NCI-H2081 treated with DMSO at 0.1 percent for 48 hours (cell line): ENCODE data around the gene SMYD3.

Experiments used
- DNase-seq: peaks from one replicate; lab custom pipeline; 2025; lab: John Stamatoyannopoulos, UW

Gene SMYD3

DNA sequence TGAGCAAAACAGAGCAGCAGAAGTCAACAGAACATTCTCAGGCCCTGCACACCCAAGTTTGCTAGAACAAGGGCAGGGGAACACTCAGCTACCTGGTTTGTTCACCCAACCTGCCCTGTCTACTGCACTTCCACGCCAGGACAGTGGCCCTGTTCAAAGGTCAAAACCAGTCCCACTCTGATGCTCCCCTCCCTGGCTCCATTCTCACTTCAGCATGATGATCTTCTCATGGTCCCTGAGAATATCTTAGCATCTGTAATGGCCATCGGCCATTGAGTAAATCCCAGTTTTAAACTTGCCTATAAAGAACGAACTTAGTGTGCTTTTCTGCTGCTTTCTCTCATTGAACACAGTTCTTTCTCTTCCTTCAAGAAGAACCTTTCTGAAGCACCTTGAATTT lies 293.6 kb downstream of the SMYD3 start:
- no peak for DNase-seq

DNA sequence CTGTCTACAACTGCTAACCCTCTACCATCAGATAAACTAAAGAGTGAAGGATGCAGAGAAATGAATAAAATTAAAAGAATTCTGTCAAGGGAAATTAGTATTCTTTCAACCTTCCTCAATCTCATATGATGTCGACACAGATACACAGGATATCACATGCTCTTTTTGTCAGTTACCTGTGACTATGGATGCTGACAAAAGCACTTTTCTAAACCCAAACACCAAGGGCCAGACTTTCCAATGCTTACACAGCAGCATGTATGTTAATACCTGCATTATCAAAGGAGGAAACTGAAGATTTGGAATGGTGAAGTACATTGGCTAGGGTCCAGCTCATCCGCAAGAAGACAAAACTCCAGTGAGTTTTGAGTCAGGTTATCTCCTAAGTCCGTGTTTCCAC lies 294.0 kb downstream of the SMYD3 start:
- no peak for DNase-seq

DNA sequence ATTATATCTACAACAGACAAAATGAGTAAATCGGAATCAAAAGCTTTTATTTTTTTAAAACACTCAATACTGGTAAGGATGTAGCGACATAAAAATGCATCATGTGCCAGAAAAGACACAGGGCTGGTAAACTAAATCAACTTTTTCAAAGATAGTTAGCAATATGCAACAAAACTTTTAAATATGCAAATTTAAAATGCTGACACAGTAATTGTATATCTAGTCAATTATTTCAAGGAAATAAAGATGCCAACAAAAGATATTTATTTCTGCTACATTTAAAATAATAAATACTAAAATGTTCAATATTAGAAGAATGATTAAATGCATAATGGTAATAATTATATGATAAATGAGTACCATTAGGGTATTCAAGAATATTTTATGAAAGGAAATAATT lies 295.1 kb downstream of the SMYD3 start:
- DNase-seq: no peak

DNA sequence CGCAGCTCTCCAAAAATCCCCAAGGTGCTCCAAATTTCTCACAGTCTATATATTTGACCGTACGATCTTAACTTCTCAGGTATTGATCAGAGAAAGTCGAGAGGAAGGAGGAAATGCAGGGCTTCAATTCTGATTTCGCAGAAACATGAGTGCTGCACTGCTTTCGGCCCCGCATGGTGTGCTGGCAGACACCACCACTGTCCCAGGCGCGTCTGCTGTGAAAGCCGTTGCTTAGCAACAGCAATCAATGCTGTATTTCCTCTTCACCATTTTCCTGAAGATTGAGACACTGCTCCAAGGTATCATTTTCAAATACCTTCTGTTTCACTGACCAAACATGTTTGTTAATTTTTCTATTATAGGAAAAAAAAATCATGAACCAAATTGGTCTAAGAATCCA lies 296.3 kb downstream of the SMYD3 start:
- no peak for DNase-seq

DNA sequence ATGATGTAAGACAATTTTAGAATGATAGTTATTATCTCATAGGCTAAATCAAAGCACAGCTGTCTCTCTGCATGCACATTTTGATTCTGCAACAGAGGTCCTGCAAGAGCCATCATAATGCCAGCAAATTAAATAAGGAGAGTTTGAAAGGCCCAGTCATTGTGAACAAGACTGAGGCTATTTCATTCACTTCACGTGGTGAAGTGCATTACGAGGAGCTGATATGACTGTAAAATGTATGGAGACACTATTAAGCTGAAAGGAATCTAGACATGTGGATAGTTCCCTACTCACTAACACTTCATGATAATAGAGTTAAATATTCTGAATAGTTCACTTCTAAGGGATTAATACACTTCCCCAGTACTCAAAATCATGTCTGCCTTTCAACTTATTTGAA lies 299.0 kb downstream of the SMYD3 start:
- DNase-seq: no peak

DNA sequence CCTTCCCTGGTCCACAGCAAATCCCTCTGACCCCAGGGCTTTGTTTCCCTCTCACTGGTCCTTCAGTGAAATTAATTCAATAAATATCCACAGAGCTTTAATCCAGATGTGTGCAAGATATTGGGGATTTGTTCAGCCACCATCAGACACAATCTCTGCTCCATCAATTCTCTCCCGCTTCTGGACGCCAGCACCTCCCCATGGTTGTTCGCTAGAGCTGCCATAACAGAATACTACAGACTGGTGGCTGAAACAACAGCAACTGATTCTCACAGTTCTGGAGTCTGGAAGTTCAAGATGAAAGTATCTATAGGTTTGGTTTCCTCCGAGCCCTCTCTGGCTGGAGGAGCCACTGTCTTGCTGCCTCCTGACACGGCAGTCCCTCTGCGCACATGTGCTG lies 303.9 kb downstream of the SMYD3 start:
- DNase-seq: no peak

DNA sequence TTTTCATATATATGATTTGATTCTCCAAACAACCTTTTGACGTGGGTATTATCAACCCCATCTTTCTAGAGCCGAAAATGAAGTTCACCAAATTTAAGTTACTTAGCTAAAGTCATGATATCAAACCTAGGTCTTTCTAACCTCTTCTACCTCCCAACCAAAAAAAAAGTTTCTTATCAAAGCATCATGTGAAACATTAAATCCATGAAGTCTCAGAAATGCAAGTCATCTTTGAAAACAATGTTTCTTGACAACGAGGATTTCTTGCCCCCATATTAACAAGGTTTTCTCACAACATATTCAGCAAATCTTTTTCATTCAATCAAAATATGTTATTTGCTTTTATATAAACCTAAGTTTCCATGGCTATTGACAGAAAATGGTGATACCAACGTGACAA lies 306.3 kb downstream of the SMYD3 start:
- no peak for DNase-seq

DNA sequence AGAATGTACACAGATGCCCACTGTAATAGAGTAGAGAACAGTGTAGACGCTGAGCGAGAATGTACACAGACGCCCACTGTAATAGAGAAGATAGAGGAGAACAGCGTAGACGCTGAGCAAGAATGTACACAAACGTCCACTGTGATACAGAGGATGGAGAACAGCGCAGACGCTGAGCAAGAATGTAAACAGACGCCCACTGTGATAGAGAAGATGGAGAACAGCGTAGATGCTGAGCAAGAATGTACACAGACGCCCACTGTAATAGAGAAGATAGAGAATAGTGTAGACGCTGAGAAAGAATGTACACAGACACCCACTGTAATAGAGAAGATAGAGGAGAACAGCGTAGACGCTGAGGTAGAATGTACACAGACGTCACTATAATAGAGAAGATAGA lies 306.9 kb downstream of the SMYD3 start:
- DNase-seq: no peak

DNA sequence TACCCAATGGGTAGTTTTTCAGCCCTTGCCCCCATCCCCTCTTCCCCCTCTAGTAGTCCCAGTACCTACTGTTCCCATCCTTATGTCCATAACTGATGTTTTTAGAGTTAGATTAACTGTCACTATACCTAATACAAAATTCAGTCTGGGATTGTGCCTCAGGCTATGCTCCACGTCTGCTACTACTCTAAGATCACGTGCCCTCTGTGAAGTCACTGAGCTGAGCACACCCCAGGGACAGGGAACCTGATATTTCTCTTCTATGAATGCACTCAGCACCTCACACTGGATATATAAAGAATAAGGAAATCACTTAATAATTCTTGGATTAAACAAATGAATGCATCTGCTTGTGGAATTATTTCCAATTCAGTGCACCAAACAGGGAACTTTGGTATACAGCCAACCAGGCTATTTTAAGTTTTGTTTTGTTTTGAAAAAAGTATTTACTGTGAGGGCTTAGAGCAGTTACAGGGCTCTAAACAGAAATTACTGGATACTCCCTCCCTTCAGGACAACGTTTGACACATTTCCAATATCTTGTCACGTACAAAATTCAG lies 307.9 kb downstream of the SMYD3 start:
- no peak for DNase-seq

DNA sequence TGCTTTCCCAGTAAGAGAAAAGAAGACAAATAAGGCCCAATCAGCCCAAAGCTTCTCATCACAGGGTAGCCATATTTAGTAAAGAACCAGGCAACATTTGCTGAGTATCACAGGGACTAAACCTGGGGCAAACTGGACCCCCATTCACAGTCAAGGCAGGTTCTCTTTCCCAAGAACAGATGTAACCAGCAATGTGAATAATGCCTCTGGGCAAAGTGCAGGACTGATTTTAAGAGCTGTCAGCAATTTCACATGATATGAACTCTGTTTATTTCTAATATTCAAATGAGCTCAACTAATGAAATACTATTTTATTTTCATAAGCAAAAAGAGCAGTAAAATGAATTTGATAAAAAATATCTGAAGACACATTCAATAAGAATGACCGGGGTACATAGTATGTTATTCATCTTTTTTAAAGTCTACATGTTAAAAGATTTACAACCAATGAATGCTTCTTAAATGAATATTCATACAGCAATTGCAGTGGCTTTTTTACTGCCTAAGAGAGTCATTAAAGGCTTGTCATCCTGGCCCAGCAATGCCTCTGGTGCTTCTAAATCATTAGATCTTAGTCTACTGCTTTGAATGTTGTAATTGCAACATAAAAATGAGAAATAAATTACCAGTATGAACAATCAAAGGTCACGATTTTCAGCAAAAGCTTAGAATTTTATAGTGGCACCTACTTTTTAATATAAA lies 308.8 kb downstream of the SMYD3 start:
- no peak for DNase-seq

DNA sequence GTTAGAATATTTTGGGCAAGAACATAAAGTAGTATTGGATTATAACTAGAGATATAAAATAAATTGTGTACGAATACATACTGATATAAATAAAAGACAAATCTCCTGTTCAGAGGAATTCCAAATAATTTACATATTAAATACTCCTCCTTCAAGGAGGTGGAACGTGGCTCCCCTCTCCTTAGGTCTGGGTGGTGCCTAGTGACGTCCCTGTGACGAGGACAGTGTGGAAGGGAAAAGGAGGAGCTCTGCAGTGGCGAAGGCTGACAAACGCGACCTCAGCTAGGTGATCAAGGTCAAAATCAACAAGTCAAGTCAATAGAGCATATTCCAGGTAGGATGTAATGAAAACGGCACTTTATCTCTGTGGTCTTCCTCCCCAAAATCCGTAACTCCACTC lies 310.0 kb downstream of the SMYD3 start:
- DNase-seq: no peak

DNA sequence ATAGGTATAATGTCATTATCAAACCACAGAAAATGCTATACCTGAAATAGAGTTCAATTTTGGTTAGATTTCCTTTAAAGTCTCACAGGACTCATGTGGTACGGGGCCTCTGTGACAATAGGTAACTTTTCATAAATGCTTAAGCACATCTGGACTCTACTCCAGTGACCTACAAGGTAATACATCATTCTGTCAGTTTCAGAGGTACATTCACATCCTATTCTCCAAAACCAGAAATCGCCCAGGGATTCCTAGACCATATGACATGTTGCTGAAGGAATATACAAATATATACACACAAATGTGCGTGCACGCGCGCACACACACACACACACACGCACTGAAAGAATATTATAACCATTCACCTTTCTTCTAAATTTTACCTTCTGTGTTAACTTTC lies 311.8 kb downstream of the SMYD3 start:
- DNase-seq: no peak

DNA sequence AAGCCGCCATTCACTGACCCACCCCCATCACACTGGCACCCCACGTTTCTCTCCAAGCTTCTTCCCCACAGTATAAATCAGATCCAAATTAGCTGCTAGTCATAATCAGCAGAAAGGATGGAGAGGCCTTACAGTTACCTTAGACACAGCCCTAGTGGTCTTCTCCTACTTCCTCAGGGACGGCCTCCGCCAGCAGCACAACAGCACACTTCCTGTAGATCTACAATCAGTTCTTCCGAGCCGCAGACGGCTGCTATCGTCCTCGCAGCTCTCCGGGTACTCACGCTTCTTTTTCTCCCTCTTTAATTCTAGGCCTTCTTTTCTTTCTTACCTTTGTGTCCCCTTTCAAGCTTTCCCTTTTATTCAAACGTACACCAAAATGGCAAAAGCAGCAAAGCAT lies 313.5 kb downstream of the SMYD3 start:
- no peak for DNase-seq

DNA sequence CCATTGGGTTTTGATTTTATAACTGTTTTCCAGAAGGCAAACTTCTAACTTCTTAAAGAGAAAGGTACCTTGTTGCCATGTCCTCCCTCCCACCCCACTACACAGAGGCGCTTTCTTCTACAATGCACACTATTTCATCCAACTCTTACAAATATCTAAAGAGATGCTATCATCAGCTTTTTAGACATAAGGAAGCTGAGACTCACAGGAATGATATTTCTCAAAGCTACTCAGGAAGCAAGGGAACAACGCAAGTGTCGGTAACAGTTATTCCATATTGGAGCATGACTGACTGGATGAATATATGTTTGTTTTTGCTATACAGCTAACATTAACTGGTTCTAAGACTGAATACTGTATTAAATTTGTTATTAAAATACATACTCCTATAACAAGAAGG lies 318.0 kb downstream of the SMYD3 start:
- DNase-seq: no peak

DNA sequence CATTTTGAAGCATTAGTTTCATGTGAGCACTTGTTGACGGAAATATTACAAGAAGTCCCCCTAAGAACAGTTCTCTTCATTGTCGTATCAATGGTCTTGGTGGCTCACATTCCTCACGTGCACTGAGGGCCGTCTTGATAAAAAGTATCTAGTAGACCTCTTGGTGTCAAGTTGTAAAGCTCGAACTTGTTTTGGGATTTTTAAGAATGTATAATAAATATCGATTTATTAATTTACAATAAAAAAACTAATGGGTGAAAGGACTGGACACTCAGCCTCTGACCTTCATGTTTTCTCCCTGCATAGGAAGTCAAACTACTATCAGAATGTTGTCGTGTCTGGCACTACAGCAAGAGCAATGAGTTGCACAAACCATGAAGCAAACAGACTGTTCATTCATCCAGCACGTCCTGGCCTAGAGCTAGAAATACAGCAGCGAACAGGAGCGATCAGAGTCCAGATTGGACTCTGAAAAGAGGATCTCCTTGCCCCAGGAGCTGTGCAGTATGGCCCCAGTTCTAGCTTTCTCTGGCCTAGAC lies 319.2 kb downstream of the SMYD3 start:
- no peak for DNase-seq

DNA sequence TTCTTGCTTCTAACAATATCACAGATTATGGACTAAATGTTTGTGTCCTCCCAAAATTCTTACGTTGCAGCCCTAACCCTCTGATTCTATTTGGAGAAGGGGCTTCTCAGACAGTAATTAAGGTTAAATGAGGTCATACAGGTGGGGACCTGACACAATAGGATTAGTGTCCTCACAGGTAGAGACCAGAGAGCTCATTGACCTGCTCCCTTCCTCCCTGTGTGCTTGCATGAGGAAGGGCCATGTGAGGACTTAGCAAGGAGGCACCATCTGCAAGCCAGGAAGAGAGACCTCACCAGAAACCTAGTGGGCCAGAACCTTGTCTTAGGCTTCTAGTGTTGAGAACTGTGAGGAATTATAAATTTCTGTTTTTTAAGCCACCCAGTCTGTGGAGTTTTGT lies 322.6 kb downstream of the SMYD3 start:
- DNase-seq: no peak

DNA sequence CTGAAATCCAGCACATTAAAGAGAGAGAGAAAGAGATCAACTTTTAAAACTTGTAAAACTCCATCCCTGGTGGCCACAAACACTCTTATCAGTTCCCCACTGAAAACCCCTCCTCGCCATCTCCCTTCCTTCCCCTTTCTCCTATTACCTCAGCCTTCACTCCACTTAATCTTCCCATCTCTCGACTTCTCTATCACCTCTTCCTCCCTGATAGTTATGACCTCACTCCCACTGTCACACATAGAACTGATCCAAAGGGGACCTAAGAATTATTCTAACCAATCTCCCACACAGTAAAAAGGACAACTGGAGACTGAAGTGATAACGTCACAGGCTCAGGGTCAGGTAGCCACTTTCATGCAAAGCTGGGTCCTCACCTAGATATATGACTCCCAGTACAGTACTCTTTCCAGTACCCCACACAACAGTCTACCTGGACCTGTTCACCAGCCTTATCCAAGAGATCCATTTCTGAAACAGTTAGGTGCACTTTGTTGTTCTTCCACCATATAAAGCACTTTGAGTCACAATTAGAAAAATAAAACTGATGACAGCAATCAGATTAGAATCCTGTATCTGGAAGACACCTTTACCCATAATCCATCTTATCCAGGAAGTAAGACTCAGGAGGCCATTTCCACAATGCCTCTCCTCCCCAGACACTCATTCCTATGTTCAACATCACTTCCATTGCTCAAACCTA lies 324.8 kb downstream of the SMYD3 start:
- no peak for DNase-seq

DNA sequence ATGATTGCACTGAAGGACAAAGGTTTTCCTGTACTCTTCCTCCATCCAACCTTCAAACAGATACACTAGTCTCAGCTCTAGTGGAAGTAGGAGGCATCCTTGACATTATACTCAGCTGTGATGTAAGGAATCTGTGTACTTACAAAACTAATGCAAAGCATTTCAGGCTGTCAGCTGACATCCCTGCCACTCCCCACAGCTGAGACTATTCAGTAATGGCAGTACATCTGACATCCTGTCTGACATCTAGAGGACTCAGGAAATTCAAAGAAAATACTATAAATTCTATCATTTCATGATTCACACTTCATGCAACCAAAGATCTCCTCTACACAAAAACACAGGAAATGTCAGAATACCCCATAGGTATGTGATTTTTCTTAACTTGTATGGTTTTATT lies 325.8 kb downstream of the SMYD3 start:
- no peak for DNase-seq

DNA sequence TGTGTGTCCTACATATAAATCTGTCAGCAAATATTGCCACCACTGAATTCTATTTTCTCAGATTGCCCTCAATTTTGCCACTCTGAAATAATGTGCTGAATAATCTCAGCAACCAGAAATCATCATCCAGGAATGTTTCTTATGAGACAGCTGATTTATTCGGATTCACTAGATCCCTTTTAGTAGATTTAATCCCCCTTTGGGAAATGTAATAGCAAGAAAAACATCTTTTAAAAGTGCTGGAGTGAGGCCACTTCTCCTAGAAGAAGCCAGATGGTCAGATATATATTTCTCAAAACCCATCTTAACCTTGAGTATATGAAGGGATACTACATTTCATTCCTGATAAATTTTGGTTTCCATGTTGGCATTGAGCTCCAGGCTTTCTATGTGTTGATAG lies 327.7 kb downstream of the SMYD3 start:
- DNase-seq: no peak

DNA sequence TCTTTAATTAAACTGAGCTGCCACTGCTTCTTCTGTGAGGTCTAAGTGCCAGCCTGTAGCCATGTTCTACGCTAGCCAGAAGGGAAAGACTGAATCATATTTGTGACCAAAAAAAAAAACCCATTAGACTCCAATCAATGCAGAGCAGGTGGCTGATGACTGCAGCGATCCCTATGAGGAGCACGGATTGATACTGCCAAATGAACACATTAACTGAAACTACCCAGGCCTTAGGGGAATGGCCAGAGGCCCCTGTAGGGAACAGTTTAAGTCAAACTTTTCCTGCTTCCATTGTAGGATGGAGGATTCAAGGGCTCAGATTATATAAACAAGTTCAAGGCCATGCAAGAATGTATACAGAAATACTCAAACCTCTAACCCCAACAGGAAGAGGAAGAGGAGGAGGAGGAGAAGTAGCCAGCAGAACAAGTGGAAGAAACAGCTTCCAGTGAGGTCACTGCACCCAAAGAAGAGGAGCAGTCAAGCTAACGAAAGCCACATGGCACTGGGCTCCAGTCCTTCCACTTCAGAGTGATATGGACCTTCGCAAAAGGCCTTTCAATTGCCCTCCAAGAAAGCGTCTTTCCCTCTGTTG lies 328.3 kb downstream of the SMYD3 start:
- no peak for DNase-seq

DNA sequence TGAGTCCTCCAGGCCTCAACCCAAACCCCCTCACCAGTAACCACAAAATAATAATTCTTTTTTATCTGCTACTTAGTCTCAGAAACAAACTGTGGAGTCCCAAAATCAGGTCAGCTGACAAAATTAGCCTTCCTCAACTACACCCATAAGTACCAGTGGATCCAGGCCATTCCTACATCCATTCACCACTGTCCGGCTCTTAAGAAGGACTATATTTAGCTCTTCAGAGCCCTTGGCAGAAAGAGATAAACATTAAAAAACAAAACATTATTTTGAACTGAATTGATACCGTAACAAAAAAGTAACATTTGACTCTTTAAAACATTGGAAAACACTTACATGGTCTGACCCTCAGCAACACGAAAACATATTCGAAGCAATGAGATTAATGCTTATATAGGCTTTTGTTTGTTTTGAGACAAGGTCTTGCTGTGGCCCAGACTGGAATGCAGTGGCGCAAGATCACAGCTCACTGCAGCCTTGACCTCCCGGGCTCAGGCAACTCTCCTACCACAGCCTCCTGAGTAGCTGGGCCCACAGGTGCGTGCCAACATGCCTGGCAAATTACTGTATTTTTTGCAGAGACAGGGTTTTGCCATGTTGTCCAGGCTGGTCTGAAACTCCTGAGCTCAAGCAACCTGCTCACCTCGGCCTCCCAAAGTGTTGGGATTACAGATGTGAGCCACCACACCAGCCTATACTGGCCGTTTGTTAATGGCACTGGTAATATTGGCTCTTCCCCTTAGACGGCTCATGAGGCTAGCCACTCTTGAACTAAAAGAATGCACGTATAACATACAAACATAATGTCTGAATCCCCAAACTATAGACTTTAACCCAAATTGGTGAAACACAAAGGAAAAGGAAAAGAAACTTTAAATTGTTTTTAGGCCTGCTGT lies 330.7 kb downstream of the SMYD3 start:
- DNase-seq: no peak
